ENCODE measurements around the gene RBM3. TPM values are rescaled to one million over a fixed set of nuclear protein-coding genes. Genes with fewer than 3 reads are reported as not detected.
"Not testable (repeated sequence)": the region's sequence is repeated elsewhere in the genome, so short reads cannot be mapped to it uniquely, and the experiment has no call there.

Gene RBM3
- 39.8 and 52.7 TPM in 2 replicates for total RNA-seq
- polyA plus RNA-seq: 422 and 464 TPM in 2 replicates
- 522 and 622 TPM in 2 replicates for polyA plus RNA-seq (2012)
- polyA minus RNA-seq (ENCODE audit: low replicate concordance): 174 and 232 TPM in 2 replicates

DNA sequence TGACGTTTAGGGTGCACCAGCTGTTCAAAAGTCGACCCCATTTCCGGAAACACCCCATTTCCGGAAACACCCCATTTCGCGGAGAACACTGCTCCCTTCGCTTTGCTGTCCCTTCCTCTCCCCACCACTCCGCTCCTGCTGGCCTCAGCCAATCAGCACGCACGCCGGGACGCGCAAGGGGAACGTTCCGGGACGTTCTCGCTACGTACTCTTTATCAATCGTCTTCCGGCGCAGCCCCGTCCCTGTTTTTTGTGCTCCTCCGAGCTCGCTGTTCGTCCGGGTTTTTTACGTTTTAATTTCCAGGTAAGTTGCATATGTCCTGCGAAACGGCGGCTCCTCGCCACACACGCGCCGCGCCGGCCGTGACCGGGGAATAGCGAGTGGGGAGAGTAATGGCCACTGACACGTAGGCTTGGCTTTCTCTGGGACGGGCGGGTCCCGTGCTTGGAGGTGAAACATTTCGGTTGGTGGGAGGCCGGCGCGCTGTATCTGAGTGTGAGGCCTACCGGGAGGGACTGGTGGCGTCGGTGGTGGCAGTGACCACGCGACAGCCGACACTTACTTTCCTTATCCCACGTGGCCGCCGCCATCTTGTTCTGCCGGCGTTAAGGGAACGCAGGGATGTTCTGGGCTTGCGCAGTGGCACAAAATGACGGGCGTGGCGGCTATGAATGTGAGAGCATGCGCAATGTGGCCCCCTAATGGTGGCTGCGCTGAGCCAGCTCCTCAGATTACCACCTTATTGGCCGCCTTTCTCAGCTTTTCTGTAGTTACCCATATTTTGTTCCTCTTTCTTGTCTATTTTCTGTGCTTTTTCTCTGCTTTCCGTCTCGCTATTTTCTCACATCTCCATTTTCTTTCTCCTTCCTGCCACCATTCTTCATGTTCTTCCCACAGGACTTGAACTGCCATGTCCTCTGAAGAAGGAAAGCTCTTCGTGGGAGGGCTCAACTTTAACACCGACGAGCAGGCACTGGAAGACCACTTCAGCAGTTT is at the start of gene RBM3:
Gene RBM3, plus strand, starts transcription at position 215 of the 997 bp plus-strand sequence. Its CDS starts 697 bp downstream, at position 912.
- Histone ChIP-seq H4K20me1 (ENCODE audit: control insufficient read depth, extremely low read depth, insufficient read depth, low read length) (no peaks in the 10 kb centered on the region), H3K27me3 (ENCODE audit: control insufficient read depth, insufficient read depth, low read length) (no peaks in the 10 kb centered on the region), H3K4me3 (replicated peaks in 1 of 4; ENCODE audit: control extremely low read depth in 1 of 4, insufficient read depth in 1 of 4, low read depth in 3 of 4, low read length in 4 of 4) (peak within 1 kb of the TSS; percentile 72 to 97 (median 78)), H3K9me3 (ENCODE audit: control insufficient read depth, insufficient read depth, low read depth, low read length) (no peaks in the 10 kb centered on the region), H3K27ac (ENCODE audit: insufficient read depth, low read length) (peak within 1 kb of the TSS; percentile 99), H3K4me1 (ENCODE audit: control insufficient read depth, extremely low read depth, insufficient read depth, low read length) (peaks cover 2% of the 10 kb centered on the region), H3K36me3 (ENCODE audit: control insufficient read depth, insufficient read depth, low read length) (peaks cover 13% of the 10 kb centered on the region), H2AFZ (ENCODE audit: low read length) (peak within 1 kb of the TSS; percentile 54), H3K79me2 (ENCODE audit: control insufficient read depth, insufficient read depth, low read length) (peaks cover 25% of the 10 kb centered on the region), H3K4me2 (ENCODE audit: extremely low read depth, insufficient read depth, low read length) (peak within 1 kb of the TSS; percentile 90), H3K9ac (ENCODE audit: insufficient read depth, low read length) (peak within 1 kb of the TSS; percentile 100)
- TF ChIP-seq, protein P1, sequence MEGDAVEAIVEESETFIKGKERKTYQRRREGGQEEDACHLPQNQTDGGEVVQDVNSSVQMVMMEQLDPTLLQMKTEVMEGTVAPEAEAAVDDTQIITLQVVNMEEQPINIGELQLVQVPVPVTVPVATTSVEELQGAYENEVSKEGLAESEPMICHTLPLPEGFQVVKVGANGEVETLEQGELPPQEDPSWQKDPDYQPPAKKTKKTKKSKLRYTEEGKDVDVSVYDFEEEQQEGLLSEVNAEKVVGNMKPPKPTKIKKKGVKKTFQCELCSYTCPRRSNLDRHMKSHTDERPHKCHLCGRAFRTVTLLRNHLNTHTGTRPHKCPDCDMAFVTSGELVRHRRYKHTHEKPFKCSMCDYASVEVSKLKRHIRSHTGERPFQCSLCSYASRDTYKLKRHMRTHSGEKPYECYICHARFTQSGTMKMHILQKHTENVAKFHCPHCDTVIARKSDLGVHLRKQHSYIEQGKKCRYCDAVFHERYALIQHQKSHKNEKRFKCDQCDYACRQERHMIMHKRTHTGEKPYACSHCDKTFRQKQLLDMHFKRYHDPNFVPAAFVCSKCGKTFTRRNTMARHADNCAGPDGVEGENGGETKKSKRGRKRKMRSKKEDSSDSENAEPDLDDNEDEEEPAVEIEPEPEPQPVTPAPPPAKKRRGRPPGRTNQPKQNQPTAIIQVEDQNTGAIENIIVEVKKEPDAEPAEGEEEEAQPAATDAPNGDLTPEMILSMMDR (conservative IDR thresholded peaks at IDR 0.05 in 1 of 2, IDR thresholded peaks at IDR 0.05 in 1 of 2; ENCODE audit: low read depth in 1 of 2, low read length in 2 of 2): peak; percentile 28 to 41
- no peak for TF ChIP-seq EZH2 (IDR thresholded peaks at IDR 0.05; ENCODE audit: low read length, missing control alignments)
- DNase-seq (ENCODE audit: low read depth in 2 of 2): peak; percentile 91 to 95

DNA sequence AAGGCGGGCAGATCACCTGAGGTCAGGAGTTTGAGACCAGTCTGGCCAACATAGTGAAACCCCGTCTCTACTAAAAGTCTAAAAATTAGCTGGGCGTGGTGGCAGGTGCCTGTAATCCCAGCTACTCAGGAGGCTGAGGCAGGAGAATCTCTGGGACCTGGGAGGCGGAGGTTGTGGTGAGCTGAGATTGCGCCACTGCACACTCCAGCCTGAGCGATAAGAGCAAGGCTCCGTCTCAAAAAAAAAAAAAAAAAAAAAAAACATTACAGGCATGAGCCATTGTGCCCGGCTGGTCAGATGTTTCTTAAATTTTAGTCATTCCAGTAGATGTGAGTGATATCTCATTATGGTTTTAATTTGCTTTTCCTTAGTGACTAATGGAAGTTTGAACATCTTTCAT is 48.4 kb upstream of the RBM3 start:
- not testable (repeated sequence) for H3K27ac ChIP-seq (ENCODE audit: insufficient read depth, low read length); H3K9ac ChIP-seq (ENCODE audit: insufficient read depth, low read length); H3K4me1 ChIP-seq (ENCODE audit: control insufficient read depth, extremely low read depth, insufficient read depth, low read length); H3K36me3 ChIP-seq (ENCODE audit: control insufficient read depth, insufficient read depth, low read length); H2AFZ ChIP-seq (ENCODE audit: low read length); H3K27me3 ChIP-seq (ENCODE audit: control insufficient read depth, insufficient read depth, low read length); H3K4me2 ChIP-seq (ENCODE audit: extremely low read depth, insufficient read depth, low read length); H4K20me1 ChIP-seq (ENCODE audit: control insufficient read depth, extremely low read depth, insufficient read depth, low read length); H3K79me2 ChIP-seq (ENCODE audit: control insufficient read depth, insufficient read depth, low read length); H3K9me3 ChIP-seq (ENCODE audit: control insufficient read depth, insufficient read depth, low read depth, low read length); H3K4me3 ChIP-seq (replicated peaks in 1 of 4; ENCODE audit: control extremely low read depth in 1 of 4, insufficient read depth in 1 of 4, low read depth in 3 of 4, low read length in 4 of 4)
- peak in 1 of 2 donors; percentile 27 for DNase-seq (ENCODE audit: low read depth in 2 of 2)

DNA sequence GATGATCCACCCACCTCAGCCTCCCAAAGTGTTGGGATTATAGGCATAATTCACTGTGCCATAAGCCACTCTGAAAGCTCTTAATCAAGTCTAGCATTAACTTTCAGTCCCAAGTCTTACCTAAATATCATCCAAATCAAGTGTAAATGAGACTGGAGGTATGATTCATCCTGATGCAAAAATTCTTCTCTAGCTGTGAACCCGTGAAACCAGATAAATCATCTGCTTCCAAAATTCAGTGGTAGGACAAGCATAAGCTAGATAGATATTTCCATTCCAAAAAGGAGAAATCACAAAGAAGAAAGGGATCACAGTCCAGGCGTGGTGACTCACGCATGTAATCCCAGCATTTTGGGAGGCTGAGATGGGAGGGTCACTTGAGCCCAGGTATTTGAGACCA is 43.5 kb upstream of the RBM3 start:
- Histone ChIP-seq H2AFZ (ENCODE audit: low read length) (no peak overlapping the region), H3K36me3 (ENCODE audit: control insufficient read depth, insufficient read depth, low read length) (no peaks in the 10 kb centered on the region), H3K4me2 (ENCODE audit: extremely low read depth, insufficient read depth, low read length) (no peak overlapping the region), H3K9ac (ENCODE audit: insufficient read depth, low read length) (no peak overlapping the region), H3K27ac (ENCODE audit: insufficient read depth, low read length) (no peak overlapping the region), H3K9me3 (ENCODE audit: control insufficient read depth, insufficient read depth, low read depth, low read length) (no peaks in the 10 kb centered on the region), H3K4me3 (replicated peaks in 1 of 4; ENCODE audit: control extremely low read depth in 1 of 4, insufficient read depth in 1 of 4, low read depth in 3 of 4, low read length in 4 of 4) (no peak overlapping the region), H3K4me1 (ENCODE audit: control insufficient read depth, extremely low read depth, insufficient read depth, low read length) (peaks cover 3% of the 10 kb centered on the region), H3K27me3 (ENCODE audit: control insufficient read depth, insufficient read depth, low read length) (no peaks in the 10 kb centered on the region), H3K79me2 (ENCODE audit: control insufficient read depth, insufficient read depth, low read length) (no peaks in the 10 kb centered on the region), H4K20me1 (ENCODE audit: control insufficient read depth, extremely low read depth, insufficient read depth, low read length) (no peaks in the 10 kb centered on the region)
- no peak for TF ChIP-seq EZH2 (IDR thresholded peaks at IDR 0.05; ENCODE audit: low read length, missing control alignments)
- TF ChIP-seq, protein P1 (conservative IDR thresholded peaks at IDR 0.05 in 1 of 2, IDR thresholded peaks at IDR 0.05 in 1 of 2; ENCODE audit: low read depth in 1 of 2, low read length in 2 of 2): no peak
- peak in 1 of 2 donors; percentile 66 for DNase-seq (ENCODE audit: low read depth in 2 of 2)

All from fibroblast of lung (primary cell).